AG09319 (cell line): ENCODE data around the gene E4F1.

Experiments
- DNase-seq: peaks from one replicate; pipeline ENCODE4 v3.0.0-alpha.2; 2010; ENCODE audit warnings: low read depth; ENCODE audit errors: extremely low read depth
- TF ChIP-seq, protein P1 (sequence below): IDR thresholded peaks from 2 replicates; pipeline ENCODE4 v1.5.1; 2011; ENCODE audit warnings: low read depth, mild to moderate bottlenecking, inconsistent platforms, low read length, moderate library complexity

The E4F1 gene

DNA sequence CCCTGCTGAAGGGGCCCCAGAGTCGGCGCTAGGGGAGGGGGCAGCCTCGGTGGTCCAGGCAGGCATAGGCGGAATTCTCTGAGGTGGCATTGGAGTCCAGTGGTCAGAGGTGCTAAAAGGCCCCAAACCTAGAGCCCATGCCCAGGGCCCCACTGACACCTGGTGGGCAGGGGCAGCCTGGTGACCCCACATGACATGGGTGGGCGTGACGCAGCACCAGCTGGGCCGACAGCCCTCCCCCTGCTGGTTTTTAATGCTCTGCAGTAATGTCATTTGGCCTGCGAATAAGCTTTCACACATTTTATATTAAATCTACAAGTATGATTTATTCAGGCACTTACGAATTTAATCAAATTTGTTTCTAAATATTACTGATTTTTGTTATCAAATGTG lies 46.7 kb downstream of the E4F1 start:
- TF ChIP-seq, protein P1, sequence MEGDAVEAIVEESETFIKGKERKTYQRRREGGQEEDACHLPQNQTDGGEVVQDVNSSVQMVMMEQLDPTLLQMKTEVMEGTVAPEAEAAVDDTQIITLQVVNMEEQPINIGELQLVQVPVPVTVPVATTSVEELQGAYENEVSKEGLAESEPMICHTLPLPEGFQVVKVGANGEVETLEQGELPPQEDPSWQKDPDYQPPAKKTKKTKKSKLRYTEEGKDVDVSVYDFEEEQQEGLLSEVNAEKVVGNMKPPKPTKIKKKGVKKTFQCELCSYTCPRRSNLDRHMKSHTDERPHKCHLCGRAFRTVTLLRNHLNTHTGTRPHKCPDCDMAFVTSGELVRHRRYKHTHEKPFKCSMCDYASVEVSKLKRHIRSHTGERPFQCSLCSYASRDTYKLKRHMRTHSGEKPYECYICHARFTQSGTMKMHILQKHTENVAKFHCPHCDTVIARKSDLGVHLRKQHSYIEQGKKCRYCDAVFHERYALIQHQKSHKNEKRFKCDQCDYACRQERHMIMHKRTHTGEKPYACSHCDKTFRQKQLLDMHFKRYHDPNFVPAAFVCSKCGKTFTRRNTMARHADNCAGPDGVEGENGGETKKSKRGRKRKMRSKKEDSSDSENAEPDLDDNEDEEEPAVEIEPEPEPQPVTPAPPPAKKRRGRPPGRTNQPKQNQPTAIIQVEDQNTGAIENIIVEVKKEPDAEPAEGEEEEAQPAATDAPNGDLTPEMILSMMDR = no peak
- no peak for DNase-seq

DNA sequence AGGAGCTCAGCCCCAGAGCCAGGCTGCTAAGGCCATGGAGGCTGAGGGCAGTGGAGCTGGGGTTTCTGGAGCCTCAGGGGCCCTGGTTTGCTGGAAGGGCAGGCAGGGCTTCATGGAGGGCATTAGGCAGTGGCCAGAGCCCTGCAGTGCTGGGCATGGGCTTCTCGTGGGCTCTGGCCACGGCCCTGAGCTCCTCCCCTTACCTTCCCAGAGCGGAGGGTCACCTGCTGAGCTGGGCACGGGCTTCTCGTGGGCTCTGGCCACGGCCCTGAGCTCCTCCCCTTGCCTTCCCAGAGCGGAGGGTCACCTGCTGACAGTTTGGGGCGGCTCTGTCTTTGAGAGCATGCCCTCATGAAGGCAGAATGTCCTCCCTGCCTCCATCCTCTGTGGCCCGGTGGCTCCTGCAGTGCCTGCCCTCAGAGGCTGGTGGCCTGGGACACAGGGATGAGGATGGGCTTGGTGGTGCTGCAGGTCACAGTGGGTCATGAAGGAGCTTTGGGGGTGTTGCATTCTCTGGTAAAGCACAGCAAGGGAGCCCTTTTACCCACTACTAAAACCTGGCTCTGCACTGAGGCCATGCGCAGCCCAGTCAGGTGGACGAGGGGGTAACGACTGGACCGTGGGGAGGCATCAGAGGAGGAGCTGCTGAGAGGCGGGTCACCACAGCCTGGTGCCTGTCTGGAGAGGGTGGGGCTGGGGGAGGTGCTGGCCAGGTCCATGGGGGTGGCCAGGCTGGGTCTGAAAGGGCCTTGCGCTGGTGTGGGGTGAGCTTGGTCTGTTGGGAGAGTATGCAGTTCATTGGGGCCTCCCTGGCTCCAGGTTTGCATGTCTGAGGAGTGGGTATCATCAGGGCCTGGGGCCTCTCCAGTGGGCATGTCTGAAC lies 47.4 kb downstream of the E4F1 start:
- TF ChIP-seq, protein P1 = no peak
- DNase-seq = no peak

DNA sequence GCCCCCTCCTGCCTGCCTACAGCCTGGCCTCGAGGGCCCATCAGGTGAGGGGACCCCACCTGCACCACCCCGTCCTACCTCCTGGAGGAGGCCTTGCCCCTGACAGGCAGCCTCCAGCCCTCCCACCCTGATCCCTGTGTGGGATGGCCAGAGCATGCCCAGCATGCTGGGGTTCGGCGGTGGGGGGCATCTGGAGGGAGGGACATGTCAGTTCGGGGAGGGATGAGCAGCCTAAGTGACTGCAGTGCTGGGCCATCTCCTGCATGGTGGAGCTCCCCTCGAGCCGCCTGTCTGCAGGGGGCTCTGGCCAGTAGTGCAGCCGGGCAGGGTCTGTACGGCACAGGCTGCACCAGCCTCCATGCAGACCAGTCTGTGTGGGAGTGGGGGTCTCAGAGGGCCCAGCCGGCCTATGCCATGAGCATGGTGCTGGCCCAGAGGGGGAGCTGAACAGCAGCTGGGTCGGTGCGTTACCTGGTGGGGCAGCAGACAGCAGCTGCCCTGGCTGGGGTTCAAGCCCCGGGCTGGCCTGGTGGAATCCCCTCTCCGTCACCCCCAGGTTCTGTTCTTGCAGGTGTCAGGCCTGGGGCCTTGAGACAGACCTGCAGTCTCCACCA lies 48.6 kb downstream of the E4F1 start:
- DNase-seq = no peak

DNA sequence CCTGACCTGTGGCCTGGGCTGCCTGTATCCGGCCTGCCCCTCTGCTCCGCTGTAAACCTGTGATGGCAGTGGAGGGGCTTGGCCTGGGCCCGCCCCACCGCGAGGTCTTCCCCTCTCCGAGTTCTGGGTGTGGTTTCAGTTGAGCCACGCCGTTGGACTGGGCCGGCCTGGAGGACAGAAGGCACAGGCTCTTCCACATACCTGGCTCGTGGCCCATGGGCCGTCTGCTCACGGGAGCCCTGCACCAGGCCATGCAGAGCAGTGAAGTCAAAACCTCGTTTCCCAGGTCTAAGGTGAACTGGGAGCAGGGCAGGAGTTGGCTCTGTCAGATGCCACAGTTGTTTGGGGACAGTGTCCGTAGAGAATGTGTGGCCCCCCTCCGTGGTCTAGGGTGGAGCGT lies 50.1 kb downstream of the E4F1 start:
- TF ChIP-seq, protein P1 = no peak
- no peak for DNase-seq

More for the DNA sequence above, 48.6 kb downstream of the E4F1 start:
- TF ChIP-seq, protein P1 = no peak

DNA sequence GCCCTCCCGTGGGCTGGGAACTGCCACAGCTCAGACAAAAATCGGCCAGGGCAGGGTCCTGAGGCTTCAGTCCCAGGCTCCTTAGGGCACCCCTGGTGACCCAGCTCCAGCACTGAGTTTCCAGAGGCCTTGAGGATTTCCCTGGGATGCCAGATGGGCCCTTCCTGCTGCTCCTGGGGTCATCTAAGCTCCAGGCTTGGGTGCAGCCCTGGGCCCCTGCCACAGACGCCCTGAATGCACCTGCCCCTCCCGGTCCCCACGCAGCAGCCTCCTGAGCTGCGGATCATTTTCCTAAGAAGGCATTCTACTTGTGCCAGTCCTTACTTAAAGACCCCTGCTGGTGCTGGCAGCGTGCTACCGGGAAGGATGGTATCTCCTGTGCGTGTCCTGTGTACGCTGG lies 50.5 kb downstream of the E4F1 start:
- TF ChIP-seq, protein P1 = no peak

DNA sequence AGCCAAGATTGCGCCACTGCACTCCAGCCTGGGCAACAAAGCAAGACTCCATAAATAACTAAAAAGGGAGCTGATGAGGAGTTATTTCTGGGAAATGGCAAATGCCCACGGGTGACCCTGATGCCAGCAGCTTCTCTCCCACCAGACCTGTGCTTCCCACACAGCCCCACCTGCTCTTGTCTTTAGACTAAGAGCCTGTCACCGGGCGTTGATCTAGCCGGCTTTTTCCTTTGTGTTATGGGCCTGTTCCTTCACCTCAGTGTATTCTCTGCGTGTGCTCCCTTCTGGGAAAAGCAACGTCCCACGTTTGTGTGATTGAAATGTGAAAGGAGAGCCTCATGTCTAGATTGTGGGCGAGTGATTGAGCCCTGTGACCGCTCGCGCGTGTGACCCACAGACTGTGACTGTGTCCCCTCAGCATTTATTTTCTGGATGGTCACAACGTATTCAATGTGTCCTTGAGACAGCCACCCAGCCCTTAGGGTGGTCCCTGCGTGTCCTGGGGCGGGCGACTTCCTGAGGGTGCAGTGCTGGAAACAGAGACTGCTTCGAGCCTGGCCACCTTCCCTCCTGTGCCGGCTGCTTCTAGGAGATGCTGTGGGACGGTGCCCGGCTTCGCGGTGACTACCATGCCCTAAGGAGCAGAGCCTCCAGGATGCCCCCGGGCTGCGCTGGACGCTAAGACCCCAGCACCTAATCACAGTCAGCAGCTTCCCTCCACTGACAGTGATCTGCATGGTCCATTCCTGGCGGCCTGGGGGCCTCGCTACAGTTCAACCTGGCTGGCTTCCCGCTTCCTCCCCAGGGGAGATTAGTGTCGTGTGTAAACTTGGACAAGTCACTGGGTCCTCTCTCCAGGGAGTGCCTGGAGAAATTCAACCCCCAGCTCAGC lies 52.3 kb downstream of the E4F1 start:
- DNase-seq = no peak
- TF ChIP-seq, protein P1 = no peak

More for the DNA sequence above, 50.5 kb downstream of the E4F1 start:
- no peak for DNase-seq
